Subcutaneous abdominal adipose tissue (tissue), 5 donors: ENCODE data around the gene WBP1.

Source experiments
- H3K27ac ChIP-seq: one replicate; pipeline ENCODE4 v1.7.0; 2013; ENCODE audit warnings: low read depth, mild to moderate bottlenecking, inconsistent platforms, low read length, moderate library complexity
- H3K27me3 ChIP-seq, 5 donors: one replicate each; pipeline ENCODE4 v1.7.0; 2013; ENCODE audit warnings: low read length in 5 of 5, inconsistent platforms in 1 of 5; ENCODE audit not compliant: control insufficient read depth in 5 of 5, insufficient read depth in 4 of 5
- H3K36me3 ChIP-seq, 5 donors: one replicate each; pipeline ENCODE4 v1.7.0; 2013; ENCODE audit warnings: low read length in 5 of 5; ENCODE audit not compliant: control insufficient read depth in 5 of 5, insufficient read depth in 5 of 5
- H3K4me1 ChIP-seq, 5 donors: one replicate each; pipeline ENCODE4 v1.7.0; 2013; ENCODE audit warnings: low read length in 5 of 5, mild to moderate bottlenecking in 3 of 5, moderate library complexity in 1 of 5; ENCODE audit not compliant: control insufficient read depth in 5 of 5, insufficient read depth in 5 of 5
- H3K4me3 ChIP-seq, 5 donors: one replicate each; pipeline ENCODE4 v1.7.0; 2013; ENCODE audit warnings: low read length in 5 of 5, low read depth in 1 of 5
- H3K9ac ChIP-seq, 5 donors: one replicate each; pipeline ENCODE4 v1.7.0; 2013; ENCODE audit warnings: low read length in 5 of 5, mild to moderate bottlenecking in 4 of 5, moderate library complexity in 3 of 5
- H3K9me3 ChIP-seq, 5 donors: one replicate each; pipeline ENCODE4 v1.7.0; 2013; ENCODE audit warnings: low read length in 5 of 5; ENCODE audit not compliant: control insufficient read depth in 5 of 5
- donor health status: healthy.
- donor health status: healthy.
- donor health status: healthy.
- donor health status: healthy.
- donor health status: healthy.

Gene WBP1

DNA sequence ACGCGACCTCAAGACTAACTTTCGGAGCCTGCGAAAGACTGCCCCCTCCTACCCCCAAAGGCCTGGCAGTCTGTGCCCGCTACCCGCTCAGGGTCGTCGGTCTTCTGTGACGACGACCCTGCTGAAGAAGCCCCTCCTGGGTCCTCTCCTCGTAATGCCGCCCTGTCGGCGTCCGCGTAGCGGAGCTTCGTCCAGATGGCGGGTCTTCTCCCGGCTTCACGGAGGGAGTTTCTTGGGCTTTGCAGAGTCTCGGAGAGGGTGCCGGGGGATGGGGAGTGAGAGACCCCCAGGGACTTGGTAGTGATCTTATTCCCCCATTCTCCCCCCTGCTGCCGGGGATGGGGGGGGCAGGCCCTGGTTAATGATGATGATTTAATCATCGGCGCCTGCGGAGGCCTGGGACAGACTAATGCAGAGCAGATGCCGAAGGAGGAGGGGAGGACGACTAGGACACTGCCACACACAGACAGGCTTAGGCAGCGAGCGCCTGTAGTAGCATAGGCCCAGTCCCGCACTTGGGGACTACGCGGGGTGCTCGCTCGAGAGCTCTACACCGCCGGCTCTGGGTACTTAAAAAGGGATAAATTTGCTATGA, 49.8 kb downstream of the WBP1 start:
- Histone ChIP-seq H3K9ac (peak overlapping the region in 4 of 5 donors; percentile 83 to 96 (median 94)), H3K4me1 (peaks cover 6 to 48% (median 47%) of the 10 kb centered on the region in 5 donors), H3K36me3 (peaks cover 0 to 14% (median 11%) of the 10 kb centered on the region in 5 donors), H3K4me3 (peak overlapping the region; percentile 82 to 100 (median 99)), H3K9me3 (no peaks in the 10 kb centered on the region), H3K27me3 (peaks cover 12 to 27% (median 22%) of the 10 kb centered on the region in 5 donors), H3K27ac (peak overlapping the region; percentile 94)

GRCh38 chr2:74510272-74510671, 52.0 kb downstream of the WBP1 start:
- H3K9ac ChIP-seq = no peak overlapping the region
- peaks cover 5 to 42% (median 35%) of the 10 kb centered on the region in 5 donors for H3K4me1 ChIP-seq
- peaks cover 0 to 8% (median 7%) of the 10 kb centered on the region in 5 donors for H3K36me3 ChIP-seq
- peaks cover 33 to 49% (median 42%) of the 10 kb centered on the region in 5 donors for H3K27me3 ChIP-seq
- H3K27ac ChIP-seq = no peak overlapping the region
- H3K9me3 ChIP-seq = no peaks in the 10 kb centered on the region
- H3K4me3 ChIP-seq = no peak overlapping the region
